Upper lobe of right lung (tissue), 1 donor: ENCODE data around the gene ZNF155. TPM values are rescaled to one million over a fixed set of nuclear protein-coding genes. Genes with fewer than 3 reads are reported as not detected.

Experiments used
- ATAC-seq: fragments of 200-7000 bp; cut with Tn5 transposase; one replicate; pipeline ENCODE4 v1.9.1; 2020; ENCODE audit warnings: mild to moderate bottlenecking, moderate library complexity
- DNase-seq: peaks from one replicate; pipeline ENCODE4 v3.0.0-alpha.2; 2020
- H3K27ac ChIP-seq: fragments of 200-600 bp; one replicate; pipeline ENCODE4 v1.8.0; 2022
- H3K27me3 ChIP-seq: fragments of 200-600 bp; one replicate; pipeline ENCODE4 v1.8.0; 2022; ENCODE audit warnings: mild to moderate bottlenecking
- H3K36me3 ChIP-seq: fragments of 200-600 bp; one replicate; pipeline ENCODE4 v1.8.0; 2022
- H3K4me1 ChIP-seq: fragments of 200-600 bp; one replicate; pipeline ENCODE4 v1.8.0; 2022
- H3K4me3 ChIP-seq: fragments of 200-600 bp; one replicate; pipeline ENCODE4 v1.8.0; 2022; ENCODE audit warnings: mild to moderate bottlenecking
- H3K9me3 ChIP-seq: fragments of 200-600 bp; one replicate; pipeline ENCODE4 v1.8.0; 2022
- intact Hi-C: fragments of 100-400 bp; cut with DNase I; formaldehyde crosslinking; loops from one replicate; pipeline ENCODE4 v1.11.0; 2022
- long read RNA-seq: library from polyadenylated mRNA; unstranded; transcript quantifications from one replicate; pipeline ENCODE4 v2.0.0, GENCODE V29; 2021
- total RNA-seq: library from RNA; stranded (reverse); fragmentation: NEBNext Ultra II Directional; extraction: Animal tissue kit (Norgen Biotek cat#: 25700); gene quantifications from one replicate; pipeline ENCODE4 v1.2.1, GENCODE V29; 2021
- TF ChIP-seq, protein P1 (sequence below): fragments of 200-600 bp; IDR thresholded peaks from one replicate; pipeline ENCODE4 v1.8.0; 2022; ENCODE audit warnings: antibody characterized with exemption
- donor health status: DM: no; HTN: yes; CAD: no; lungs with severe emphysema.

The ZNF155 gene
- 8.7 TPM for total RNA-seq
- long read RNA-seq, partial matches to known transcripts = 0 of 8 reads
- long read RNA-seq, other reads (novel, unspliced or antisense) = 6 of 8 reads

DNA sequence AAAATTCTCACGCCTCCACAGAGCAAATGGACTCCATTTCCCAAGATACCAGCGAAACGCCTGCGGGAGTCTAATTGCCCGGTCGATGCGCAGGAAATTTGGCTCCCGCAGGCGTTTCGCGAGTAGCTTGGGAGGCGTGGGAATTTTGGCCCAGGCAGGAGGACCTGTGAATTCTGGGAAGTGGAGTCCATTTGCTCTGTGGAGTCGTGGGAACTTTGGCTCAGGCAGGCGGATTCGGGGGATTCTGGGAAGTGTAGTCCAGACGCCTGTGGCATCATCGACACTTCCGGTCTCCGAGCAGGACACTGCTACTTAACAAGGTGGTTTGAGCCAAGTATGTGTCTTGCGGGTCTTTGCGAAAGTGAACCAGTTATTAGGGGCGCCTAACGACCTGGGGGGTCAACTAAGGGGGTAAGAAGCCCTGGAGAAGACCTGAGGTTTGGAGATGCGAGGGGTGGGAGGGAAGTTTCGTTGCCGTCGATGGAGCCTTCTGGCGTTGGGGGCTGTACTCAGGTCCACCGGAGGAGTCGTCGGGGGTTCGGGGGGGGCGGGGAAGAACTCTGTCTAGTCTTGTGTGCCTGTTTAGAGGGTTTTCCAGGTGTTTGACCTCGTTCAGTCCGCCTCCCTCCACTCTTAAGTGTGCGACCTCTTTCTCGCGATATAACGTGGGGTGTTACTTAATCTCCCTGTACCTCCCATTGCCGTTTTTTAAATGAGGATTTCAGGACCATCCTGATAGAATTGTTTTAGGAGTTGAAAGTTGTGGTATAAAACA, at the start of gene ZNF155:
ZNF155 (plus strand) TSS at position 277 of the 775 bp plus-strand sequence. CDS start 4,356 bp downstream, outside the sequence.
- intact Hi-C loops = no loop called here
- TF ChIP-seq, protein P1, sequence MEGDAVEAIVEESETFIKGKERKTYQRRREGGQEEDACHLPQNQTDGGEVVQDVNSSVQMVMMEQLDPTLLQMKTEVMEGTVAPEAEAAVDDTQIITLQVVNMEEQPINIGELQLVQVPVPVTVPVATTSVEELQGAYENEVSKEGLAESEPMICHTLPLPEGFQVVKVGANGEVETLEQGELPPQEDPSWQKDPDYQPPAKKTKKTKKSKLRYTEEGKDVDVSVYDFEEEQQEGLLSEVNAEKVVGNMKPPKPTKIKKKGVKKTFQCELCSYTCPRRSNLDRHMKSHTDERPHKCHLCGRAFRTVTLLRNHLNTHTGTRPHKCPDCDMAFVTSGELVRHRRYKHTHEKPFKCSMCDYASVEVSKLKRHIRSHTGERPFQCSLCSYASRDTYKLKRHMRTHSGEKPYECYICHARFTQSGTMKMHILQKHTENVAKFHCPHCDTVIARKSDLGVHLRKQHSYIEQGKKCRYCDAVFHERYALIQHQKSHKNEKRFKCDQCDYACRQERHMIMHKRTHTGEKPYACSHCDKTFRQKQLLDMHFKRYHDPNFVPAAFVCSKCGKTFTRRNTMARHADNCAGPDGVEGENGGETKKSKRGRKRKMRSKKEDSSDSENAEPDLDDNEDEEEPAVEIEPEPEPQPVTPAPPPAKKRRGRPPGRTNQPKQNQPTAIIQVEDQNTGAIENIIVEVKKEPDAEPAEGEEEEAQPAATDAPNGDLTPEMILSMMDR = no peak
- Histone ChIP-seq H3K27me3 (no peaks in the 10 kb centered on the region), H3K4me1 (no peaks in the 10 kb centered on the region), H3K9me3 (peaks cover 17% of the 10 kb centered on the region), H3K36me3 (peaks cover 8% of the 10 kb centered on the region), H3K4me3 (peak within 1 kb of the TSS; percentile 64), H3K27ac (peak within 1 kb of the TSS; percentile 64)
- ATAC-seq (peak; percentile 100), DNase-seq (peak; percentile 92)

DNA sequence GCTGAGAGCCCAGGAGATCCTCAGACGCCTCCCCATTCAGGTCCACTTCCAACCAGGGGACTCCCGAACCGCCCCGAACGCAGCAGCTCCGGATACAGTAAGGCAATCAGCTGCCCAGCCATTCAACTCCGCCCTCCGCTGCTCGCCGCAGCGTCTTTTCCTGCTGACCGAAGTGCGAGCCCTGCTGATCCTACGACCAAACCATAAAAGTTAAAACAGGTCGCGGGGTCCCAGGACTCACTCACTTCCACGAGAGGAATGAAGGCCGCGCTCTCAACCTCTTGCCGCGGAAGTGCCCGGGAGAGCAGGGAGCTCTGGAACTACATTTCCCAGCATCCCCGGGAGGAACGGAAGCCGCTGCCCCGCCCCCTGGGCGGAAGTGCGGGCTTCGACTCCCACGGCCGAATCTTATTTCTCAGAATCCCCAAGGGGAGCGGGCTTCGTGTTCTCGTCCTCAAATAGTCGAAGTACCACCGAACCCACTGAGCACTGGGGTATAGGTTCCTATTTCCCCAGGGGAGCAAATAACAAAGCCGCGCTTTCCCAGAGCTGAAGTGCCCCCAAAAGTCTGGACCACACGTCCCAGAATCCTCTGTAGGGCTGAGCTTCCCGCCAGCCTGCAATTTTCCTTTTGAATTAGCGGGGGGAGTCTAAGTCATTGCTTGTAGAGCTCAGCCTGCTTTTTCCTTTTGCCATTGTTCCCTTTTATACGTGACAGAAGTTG, 48.8 kb upstream of the ZNF155 start, which contains the start of gene ZNF45:
ZNF45 (minus strand) TSS at position 298 of the 724 bp plus-strand sequence. CDS start 13,097 bp downstream, outside the sequence.
- H3K27me3 ChIP-seq = no peaks in the 10 kb centered on the region
- peaks cover 15% of the 10 kb centered on the region for H3K4me1 ChIP-seq
- TF ChIP-seq, protein P1 = no peak
- ATAC-seq (peak; percentile 100), DNase-seq (peak; percentile 94)
- intact Hi-C loops = no loop called here
- peaks cover 29% of the 10 kb centered on the region for H3K36me3 ChIP-seq
- H3K27ac ChIP-seq = peak within 1 kb of the TSS; percentile 88
- peak within 1 kb of the TSS; percentile 76 for H3K4me3 ChIP-seq
- no peaks in the 10 kb centered on the region for H3K9me3 ChIP-seq

DNA sequence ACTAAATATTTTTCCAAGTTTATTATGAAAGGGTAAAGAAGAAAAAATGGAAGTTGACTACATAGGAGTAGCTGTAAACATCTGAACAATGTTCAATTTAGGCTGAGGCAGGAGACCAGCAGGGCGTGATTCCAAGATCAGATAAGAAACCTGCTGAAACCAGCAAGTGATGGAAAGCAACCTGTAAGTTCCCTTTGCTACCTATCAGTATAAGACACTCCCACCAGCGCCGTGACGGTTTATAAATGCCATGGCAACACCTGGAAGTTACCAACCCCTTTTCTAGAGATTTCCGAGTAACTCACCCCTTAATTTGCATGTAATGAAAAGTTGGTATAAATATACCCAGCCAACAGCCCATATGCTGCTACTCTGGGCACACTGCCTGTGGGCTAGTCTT, 47.8 kb upstream of the ZNF155 start:
- intact Hi-C loops = no loop called here
- no peak overlapping the region for H3K4me3 ChIP-seq
- ATAC-seq = no peak
- H3K9me3 ChIP-seq = no peaks in the 10 kb centered on the region
- peaks cover 15% of the 10 kb centered on the region for H3K4me1 ChIP-seq
- no peaks in the 10 kb centered on the region for H3K27me3 ChIP-seq
- DNase-seq = no peak
- peaks cover 19% of the 10 kb centered on the region for H3K36me3 ChIP-seq
- TF ChIP-seq, protein P1 = no peak
- no peak overlapping the region for H3K27ac ChIP-seq

DNA sequence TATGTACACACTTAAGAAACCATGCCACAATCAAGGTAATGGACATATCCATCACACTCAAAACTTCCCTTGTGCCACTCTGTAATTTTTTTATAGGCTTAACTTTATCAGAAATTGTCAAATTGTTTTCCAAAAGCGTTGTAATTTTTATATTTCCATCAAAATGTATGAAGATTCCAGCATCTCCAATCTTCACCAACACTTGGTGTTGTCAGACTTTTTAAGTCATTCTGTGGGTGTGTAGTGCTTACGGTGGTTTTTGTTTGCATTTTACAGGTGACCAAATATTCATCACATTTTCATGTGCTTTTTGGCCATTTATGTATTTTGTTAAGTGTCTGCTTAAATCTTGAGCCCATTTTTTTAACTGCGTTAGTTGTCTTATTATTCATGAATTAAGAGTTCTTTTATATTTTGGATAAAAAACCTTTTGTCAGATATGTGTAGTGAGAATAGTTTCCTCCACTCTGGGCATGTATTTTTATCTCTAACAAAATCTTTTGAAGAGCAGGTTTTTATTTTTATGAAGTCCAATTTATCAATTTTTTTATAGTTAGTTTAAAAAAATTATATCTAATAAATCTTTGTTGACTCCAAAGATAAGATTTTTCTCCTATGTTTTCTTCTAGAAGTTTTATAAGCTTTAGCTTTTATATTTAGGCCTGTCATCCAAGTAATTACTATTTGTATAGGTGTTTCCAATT, 44.3 kb upstream of the ZNF155 start:
- TF ChIP-seq, protein P1 = no peak
- ATAC-seq = no peak
- H3K27me3 ChIP-seq = no peaks in the 10 kb centered on the region

DNA sequence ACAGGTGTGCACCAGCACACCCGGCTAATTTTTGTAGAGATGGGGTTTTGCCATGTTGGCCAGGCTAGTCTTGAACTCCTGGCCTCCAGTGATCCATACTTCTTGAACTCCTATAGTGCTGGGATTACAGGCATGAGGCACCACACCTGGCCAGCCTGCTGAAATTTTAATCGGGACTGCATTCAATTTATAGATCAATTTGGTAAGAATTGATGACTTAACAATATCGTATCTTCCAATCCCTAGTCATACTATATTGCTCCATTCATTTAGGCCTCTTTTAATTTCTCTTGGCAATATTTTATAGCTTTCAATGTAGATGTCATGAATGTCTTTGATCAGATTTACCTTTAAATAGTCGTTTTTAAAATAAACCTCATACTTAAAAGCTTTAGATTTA, 43.3 kb upstream of the ZNF155 start:
- Histone ChIP-seq H3K4me1 (peaks cover 2% of the 10 kb centered on the region), H3K36me3 (no peaks in the 10 kb centered on the region), H3K4me3 (no peak overlapping the region), H3K27ac (no peak overlapping the region), H3K9me3 (no peaks in the 10 kb centered on the region), H3K27me3 (no peaks in the 10 kb centered on the region)
- intact Hi-C loops = no loop called here
- ATAC-seq (no peak), DNase-seq (no peak)
- TF ChIP-seq, protein P1 = no peak

More for the DNA sequence above, 44.3 kb upstream of the ZNF155 start:
- no peak for DNase-seq
- no peak overlapping the region for H3K4me3 ChIP-seq
- H3K27ac ChIP-seq = no peak overlapping the region
- H3K9me3 ChIP-seq = no peaks in the 10 kb centered on the region
- peaks cover 4% of the 10 kb centered on the region for H3K4me1 ChIP-seq
- H3K36me3 ChIP-seq = no peaks in the 10 kb centered on the region
- intact Hi-C loops = no loop called here
